Prostate gland (tissue), 2 donors: ENCODE results near the gene OSMR.

Experiments used
- POLR2AphosphoS5 ChIP-seq: sonication (generic); formaldehyde crosslinking; IDR thresholded peaks from one replicate; pipeline ENCODE4 v1.6.1; 2017; ENCODE audit warnings: antibody characterized with exemption
- TF ChIP-seq, protein P1 (sequence below), 4 experiments: fragments of 200-600 bp in 2 of 4; fragments of 450-650 bp in 2 of 4; sonication (generic) in 2 of 4; IDR thresholded peaks; 1 replicate in 3 of 4; 2 replicates in 1 of 4; pipeline ENCODE4 v1.5.1; 2016 to 2019; ENCODE audit warnings: antibody characterized with exemption in 4 of 4, mild to moderate bottlenecking in 2 of 4, moderate library complexity in 2 of 4

DNA sequence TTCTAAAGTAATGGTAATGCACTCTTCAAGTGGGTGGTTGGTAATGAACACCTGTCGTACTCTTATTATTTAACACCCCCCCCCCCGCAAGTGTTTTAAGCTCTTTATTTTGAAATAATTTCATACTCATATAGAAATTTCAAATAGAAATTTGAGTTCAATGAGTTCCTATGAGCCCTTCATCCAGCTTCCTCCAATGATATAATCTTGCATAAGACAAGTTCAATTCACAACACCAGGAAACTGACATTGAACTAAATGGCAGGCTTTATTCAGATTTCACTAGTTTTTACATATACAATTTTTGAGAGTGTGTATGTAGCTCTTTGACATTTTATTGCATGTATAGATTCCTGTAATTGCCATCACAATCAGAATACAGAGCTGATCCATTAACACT lies 30.9 kb upstream of the OSMR start:
- TF ChIP-seq, protein P1, sequence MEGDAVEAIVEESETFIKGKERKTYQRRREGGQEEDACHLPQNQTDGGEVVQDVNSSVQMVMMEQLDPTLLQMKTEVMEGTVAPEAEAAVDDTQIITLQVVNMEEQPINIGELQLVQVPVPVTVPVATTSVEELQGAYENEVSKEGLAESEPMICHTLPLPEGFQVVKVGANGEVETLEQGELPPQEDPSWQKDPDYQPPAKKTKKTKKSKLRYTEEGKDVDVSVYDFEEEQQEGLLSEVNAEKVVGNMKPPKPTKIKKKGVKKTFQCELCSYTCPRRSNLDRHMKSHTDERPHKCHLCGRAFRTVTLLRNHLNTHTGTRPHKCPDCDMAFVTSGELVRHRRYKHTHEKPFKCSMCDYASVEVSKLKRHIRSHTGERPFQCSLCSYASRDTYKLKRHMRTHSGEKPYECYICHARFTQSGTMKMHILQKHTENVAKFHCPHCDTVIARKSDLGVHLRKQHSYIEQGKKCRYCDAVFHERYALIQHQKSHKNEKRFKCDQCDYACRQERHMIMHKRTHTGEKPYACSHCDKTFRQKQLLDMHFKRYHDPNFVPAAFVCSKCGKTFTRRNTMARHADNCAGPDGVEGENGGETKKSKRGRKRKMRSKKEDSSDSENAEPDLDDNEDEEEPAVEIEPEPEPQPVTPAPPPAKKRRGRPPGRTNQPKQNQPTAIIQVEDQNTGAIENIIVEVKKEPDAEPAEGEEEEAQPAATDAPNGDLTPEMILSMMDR (IDR thresholded peaks at IDR 0.05): no peak
- TF ChIP-seq POLR2AphosphoS5: no peak
